CD4-positive, alpha-beta T cell treated with Interleukin-1 beta for 1 hour (primary cell): ENCODE data around the gene MFN1.

Experiments used
- DNase-seq, 2 donors: peaks; one replicate each; pipeline ENCODE4 v3.0.0-alpha.2; 2020 to 2022

MFN1 gene

DNA sequence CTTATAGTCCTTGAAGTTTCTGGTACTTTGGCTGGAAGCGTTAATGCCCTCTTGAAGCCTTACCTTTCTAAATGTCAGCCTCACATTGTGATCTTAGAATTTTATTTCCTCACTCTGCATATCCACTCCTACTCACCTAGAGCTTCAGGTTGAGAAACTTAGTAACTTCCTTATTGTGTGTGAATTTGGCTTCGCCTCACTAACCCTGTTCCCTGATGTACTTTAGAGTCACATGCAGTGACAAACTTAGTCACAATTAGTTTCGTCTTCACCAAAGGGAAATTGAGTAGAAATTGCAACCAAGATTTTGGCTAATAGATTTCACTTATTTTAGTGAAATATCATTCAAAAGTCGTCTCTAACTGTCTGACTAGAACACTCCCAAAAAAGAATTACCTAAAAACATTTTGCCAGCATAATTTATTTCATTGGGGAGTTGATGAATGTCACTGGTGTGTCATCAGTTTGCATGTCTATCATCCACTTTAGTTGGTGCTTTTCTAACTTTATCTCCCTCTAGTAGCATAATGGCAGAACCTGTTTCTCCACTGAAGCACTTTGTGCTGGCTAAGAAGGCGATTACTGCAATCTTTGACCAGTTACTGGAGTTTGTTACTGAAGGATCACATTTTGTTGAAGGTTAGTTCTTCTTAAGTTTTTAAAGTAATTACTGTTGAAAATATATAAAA, 960 bp downstream of the MFN1 start:
- peak in 1 of 2 donors; percentile 7 for DNase-seq

DNA sequence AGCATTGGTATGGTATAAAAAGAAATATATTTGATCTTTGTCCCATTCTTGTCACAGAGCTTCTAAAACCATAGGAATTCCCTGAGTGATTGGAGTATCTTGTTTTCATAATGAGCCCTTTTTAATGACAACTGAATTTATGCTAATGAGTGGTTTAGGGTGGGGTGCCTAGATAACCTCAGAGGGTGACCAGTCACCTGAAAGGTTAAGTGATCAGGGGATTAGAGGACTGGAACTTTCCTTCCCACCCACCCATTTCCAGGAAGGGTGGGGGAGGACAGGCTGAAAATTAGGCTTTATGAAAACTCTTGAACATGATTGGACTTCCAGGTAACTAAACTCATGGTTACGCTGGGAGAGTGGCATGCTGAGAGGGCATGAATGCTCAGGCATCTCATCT, 8.5 kb downstream of the MFN1 start:
- DNase-seq: no peak

DNA sequence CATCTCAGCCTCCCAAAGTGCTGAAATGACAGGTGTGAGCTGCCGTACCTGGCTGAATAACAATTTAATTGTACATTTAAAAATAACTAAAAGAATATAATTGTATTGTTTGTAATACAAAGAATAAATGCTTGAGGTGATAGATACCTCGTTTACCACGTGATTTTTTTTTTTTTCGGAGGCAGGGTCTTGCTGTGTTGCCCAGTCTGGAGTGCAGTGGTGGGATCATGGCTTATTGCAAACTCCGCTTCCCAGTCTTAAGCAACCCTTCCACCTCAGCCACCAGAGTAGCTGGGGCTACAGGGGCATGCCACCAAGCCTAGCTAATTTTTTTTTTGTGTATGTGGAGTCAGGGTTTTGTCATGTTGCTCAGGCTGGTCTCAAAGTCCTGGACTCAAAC, 15.8 kb downstream of the MFN1 start:
- DNase-seq: no peak

DNA sequence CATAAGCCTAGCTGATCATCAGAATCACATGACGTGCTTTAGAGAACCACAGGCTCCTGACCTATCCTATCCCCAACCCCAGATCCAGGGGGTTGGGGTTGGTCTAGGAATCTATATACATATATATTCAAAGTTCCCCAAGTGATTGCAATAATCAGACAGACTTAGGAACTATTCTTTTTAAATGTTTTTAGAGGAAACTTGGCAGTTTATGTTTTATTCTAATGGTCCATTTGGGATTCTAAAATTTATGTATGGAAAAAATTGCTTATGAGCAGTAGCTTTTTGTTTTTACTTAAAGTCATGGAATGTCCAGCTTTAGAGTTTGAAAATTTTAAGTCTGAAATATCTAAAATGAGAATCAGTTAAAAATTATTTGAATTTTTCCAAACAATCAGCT, 22.1 kb downstream of the MFN1 start:
- no peak for DNase-seq

DNA sequence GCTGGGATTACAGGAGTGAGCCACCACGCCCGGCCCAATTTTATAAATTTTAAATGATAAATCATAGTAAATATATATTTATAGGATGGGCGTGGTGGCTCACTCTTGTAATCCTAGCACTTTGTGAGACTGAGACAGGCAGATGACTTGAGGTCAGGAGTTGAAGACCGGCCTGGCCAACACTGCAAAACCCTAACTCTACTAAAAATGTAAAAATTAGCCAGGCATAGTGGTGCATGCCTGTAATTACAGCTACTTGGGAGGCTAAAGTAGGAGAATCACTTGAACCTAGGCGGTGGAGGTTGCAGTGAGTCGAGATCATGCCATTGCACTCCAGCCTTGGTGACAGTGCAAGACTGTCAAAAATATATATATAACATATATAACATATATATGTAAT, 26.4 kb downstream of the MFN1 start:
- DNase-seq: no peak

DNA sequence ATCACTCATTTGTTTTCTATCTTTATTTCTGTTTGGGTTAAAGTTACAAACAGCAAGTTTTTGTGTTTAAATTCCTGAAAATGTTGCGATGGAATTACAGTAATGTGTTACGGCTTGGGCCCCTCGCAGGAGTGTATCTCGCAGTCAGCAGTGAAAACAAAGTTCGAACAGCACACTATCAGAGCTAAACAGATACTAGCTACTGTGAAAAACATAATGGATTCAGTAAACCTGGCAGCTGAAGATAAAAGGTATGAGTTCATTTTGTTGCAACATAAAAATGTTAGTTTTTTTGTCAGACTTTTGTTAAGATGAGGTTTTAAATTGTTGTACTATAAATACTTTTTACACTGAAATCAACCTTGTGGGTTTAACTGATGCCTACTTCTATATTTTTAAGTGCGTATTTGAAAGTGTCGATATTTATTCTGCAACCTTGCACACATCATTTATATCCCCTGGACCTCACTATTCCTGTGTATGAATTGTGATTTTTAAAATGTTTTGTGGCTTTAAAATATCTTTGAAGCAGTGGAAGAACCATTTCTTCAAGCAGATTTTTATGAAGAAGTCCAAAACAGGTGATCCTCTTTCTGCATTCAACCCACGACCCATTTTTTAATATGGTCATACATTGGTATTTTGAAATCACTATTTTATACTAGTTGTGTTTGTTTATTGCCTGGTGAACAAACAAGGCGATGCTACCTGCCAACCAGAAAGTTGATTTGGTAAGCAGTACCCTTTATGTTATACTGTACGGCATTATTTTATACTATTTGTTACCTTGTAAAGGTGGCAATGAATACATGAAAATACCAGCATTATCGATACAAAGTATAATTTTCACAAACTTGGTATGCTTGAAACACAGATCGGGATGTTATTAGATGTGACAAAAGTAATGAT, 27.8 kb downstream of the MFN1 start:
- DNase-seq: no peak

DNA sequence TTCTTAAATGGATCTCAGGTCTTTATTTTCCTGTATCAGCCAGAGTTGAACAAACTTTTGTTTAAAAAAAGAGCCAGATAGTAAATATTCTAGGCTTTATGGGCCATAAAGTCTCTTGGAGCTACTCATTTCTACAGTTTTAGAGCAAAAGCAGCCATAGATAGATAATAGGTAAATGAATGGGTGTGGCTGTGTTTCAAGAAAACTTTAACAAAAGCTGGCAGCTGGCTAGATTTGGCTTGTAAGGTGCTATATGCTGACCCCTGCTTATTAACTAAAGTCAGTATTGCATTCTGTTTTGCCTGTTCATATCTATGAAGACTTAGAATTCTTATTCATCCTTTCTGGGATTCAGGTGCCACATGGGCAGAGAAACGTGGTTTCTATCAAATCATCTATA, 29.0 kb downstream of the MFN1 start:
- no peak for DNase-seq

DNA sequence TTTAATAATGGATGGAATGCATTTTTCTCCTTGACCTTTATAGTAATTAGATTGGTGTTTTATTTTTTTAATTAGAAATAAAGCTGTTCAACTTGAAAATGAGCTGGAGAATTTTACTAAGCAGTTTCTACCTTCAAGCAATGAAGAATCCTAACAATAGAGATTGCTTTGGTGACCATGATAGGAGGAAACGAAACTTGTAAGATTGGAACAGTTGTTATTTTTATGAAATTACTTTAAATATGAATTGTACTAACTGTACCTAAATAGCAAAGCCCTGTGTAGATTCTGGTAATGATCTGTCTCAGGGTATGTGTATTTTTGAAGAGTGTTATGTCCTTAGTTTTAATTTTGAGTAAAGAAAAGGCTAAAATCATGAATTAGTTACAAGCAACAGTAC, 44.4 kb downstream of the MFN1 start:
- no peak for DNase-seq

DNA sequence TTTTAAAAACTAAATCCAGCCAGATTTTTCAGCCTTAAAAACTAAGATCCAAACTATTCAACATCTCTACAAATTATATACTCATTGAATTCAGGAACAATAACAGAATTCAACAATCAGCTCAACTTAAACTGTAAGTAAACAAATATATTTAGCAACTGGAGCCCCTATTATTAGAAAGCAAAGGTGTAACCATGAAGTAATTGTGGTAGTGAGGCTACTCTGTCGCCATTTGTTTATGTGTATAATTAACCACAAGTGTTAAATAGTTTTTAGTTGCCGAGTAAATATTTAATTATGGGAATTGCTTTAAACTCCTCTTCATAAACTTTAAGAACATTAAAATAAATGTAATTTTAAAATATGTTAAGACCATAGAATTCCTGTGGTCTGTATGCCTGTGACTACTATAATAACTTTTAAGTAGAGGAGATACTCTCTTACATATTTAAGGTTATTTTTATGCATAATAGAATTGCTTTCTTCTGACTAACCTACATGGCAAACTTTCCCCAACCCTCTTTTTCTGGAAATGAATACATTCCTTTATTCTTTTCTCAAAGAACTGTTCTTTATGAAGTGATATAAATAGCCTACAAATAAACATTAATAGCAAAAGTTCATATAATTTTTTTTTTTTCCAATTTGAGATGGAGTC, 51.2 kb downstream of the MFN1 start:
- DNase-seq: no peak

DNA sequence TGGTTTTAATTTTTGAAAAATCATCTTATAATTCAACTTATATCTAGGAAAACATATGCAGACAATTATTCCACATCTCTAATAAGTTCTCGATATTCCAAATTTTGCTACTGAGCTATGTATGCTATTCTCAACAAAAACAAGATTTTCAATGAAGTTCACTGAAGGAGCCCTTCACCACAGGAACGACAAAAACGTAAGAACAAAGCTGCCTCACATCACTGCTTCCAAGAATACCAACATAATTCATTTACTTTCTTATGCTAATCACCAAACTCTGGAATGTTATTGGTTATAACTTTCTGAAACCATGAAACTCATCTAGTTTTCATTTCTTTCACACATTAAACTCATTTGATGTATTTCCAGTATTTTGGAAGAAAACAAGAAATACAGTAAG, 54.1 kb downstream of the MFN1 start:
- no peak for DNase-seq

DNA sequence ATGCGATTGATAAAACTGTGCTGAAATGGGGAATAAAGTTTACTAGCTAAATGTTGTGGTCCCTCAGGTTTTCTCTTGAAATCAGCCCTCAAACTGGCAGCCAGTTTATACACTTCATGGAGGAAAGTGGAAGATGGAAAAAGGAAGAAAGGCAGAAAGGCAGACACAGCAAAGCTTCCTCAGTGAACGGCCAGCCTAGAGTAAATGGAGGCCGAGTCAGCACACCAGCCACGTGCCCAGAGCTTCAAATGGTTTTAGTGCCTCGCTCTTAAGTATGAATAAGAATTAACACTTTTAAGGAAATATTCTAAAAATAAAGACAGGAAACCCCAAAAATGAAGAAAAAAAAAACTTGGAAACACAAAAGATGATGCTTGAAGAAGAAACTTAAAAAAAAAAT, 55.5 kb downstream of the MFN1 start:
- no peak for DNase-seq

DNA sequence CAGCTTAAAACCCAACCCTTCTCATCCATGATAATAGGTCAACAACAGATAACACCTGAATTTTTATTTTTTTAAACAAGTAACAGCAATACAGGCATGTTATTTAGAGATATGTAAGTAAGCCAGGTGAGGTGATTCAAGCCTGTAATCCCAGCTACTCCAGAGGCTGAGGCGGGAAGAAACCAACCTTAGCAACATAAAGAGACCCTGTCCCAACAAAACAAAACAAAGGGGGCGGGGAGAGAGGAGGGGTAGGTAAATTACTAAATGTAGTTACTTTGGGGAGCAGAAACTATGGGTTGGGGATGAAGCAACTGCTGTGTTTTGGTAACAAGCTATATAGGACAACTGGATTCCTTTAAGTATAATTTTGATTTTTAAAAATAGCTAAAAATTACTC, 56.8 kb downstream of the MFN1 start:
- no peak for DNase-seq

DNA sequence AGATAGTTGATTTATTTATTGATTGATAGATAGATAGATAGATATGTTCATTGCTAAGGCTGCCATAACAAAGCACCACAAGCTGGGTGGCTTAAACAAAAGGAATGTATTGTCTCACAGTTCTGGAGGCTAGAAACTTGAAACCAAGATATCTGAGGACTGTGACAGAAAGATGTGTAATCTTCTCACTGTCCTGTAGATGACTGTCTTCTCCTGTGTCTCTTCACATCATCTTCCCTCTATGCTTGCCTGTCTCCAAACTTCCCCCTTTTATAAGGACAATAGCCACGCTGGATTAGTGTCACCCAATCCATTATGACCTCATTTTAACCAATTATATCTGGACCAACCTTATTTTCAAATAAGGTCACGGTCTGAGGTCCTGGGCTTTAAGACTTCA, 62.8 kb downstream of the MFN1 start:
- no peak for DNase-seq

DNA sequence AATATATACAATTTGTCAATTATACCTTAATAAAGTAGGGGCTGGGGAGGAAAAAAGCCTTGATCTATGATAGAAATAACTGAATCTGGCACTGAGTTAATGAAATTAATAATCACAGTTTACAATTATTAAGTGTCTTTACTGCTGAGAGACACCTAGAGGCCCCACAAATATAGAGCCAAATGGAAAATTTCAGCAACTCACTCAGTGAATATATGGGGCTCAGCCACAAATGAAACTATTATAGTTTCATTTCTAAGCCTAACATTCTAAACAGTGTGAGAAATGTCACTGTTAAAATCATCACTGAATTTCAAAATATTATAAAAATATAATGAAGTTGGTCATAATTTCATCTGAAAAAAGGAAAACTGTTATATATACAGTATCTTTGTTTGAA, 63.5 kb downstream of the MFN1 start:
- DNase-seq: no peak

DNA sequence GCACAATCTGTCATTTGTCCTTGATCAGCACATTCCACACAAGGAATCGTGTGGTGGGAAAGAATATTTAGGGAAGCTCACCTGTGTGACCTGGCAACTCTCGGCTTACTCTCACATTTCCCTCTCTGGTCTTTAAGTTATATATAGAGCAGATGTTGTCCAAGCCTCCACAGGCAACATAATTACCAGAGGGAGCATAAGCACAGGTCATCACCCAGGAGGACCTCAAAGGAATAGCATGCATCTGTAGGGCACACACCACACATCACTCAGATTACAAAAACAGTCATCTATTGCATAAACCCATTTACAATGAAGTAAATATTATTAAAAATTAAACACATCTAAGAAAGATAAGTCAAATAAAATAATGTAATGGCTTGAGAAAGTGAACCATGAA, 67.3 kb downstream of the MFN1 start:
- no peak for DNase-seq

DNA sequence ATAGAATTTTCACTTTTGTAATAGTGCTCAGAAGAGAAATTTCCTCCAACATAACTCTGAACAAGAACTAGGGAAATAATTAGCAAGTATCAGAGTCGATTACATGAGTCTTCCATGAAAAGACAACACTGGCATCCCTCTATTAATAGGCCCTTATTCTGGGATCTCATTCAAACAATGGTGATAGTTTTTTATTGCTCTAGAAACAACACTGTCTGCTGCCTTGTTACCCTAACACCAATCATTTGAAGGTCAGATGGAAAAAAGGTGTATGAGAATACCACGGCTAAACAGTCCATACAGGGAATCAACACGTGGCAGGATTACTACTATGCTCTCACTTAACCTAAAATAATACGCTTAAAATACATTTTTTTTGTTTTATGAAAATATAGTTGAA, 67.9 kb downstream of the MFN1 start:
- DNase-seq: no peak

DNA sequence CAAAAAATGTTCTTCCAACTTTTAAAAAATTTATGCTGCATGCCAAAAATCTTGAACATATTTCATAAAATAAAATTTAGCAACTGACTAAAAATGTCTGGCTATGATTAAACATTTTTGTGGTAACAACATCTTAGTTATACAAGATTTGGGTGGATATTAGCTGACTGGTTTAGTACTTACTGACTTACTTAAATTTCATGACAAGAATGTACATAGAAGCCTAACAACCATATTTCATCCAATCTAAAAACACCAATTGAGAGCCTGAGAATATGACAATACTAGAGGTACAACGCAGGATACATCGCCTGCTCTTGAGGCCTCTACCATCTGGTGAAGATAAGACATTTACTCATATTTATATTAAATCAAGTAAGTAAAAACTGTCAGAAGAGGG, 69.2 kb downstream of the MFN1 start:
- DNase-seq: no peak

DNA sequence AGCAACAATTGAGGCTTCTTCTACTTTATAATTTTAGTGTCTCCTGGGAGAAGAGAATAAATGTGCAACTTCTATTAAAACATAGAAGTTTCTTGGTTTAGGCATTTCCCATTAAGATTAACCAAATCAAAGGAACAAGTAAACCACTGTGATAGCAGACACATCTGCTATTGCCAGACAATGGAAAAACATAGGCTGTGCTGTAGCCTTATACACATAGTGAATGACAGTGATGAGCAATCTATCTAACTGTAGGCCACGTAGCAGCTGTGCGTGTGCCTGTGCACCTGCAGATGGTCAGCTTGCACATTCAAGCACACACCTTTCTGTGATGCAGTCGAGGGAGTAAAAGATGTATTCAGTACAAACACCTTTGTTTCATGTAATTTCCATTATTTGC, 71.1 kb downstream of the MFN1 start:
- no peak for DNase-seq

DNA sequence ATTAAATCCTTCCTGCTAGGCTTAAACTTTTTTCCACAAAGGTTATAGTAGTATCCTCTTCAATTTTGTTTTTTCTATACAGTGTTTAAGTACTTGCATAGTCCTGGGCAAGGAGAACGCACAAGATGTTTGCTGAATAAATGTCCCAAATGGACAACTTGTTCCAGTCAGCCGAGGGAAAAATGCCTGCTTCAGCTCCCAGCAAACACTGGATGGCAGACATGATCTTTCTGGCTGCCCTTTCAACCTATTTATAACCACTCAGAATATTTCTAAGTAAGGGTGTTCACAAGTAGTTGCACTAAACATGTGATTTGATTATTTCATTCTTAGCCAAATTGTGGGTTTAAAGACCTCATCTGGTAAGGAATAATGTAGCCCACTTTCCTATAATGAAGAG, 74.0 kb downstream of the MFN1 start:
- no peak for DNase-seq

DNA sequence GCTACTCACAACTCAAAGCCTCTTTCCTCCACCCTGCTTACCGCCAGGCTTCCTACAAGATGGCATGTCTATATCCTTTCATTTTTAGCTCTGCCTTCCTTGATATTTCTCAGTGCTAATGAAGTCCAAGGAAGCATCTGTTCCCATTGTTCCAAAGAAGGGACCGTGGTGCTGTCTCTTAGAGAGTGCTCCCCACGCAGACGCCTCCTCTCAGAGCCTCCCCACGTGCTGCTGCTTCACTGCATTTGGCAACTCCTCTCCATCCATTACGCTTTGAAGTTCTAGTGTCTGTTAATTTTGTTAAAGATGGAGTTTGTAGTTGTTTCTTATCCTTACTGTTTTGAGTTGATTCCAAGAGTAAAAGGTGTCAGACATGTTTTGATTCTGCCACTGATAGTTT, 77.6 kb downstream of the MFN1 start:
- no peak for DNase-seq

DNA sequence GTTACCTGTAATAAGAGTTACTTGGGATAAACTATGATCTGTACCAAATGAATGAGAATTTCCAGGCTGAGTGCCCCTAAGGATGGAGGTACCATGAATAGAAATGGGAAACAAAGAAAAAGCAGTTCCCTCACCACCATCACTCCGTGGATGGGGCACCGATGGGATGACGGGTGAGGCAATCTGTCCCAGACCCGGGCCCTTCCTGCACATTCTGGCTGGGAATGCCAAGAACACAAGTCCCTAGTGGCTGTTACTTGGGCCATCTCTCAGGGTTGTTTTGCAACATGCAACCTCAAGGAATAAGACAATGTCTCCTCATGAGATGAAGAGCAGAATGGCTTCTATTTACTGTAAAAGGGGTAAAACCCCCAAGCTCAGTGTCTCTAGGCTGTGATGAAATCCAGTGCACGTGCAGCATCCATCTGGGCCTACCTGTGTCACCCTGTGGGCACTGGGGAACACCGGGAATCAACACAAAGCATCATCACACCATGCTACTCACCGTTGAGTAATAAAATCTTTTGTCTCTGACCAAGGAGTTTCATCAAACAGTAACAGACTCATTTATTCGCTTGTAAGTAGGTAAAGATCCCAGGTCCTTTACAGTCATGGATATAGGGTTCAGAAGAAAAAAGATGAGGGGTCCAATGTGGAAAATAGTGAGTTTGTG, 81.5 kb downstream of the MFN1 start:
- DNase-seq: no peak

DNA sequence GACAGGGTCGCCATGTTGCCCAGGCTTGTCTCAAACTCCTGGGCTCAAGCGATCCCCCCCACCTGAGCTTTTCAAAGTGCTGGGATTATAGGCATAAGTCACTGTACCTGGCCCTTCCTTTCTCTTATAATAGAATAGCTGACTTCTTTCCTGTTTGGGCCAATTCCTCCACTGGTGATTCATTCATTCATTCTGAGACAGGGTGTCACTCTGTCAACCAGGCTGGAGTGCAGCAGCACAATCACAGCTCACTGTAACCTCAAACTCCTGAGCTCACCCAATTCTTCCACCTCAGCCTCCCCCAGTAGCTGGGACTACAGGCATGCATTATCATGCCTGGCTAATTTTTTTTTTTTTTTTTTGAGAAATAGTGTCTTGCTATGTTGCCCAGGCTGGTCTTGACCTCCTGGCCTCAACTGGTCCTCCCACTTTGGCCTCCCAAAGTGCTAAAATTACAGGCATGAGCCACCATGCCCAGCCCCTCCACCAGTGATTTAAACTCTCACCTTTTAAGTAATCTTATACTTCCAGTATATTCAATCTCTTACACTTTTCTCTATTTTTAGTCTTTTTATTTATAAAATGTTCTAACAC, 82.9 kb downstream of the MFN1 start:
- DNase-seq: no peak

DNA sequence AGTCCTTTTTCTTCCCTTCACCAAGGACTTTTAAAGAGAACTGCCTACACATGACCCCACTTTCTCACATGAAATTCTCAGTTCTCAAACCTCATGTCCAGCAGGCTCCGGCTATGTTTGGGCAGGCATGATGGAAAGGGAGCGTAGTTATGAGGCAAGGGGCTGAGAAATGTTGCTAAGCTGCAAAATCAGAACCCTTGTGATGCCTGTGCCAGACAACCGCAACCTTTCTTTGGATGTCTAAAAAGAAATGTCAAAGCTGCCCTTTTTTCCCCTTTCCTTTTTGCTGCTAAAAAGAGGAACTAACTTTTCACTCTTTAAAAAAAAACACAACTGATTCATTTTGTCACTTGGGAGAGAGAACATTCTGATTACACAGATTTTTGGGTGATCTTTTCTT, 84.5 kb downstream of the MFN1 start:
- DNase-seq: peak in 1 of 2 donors; percentile 3
